GM19238 (cell line): Measurements from ENCODE around the gene MIP.
"Not testable (repeated sequence)": the region's sequence is repeated elsewhere in the genome, so short reads cannot be mapped to it uniquely, and the experiment has no call there.

Source experiments
- DNase-seq: peaks from one replicate; pipeline ENCODE4 v3.0.0; 2011; ENCODE audit warnings: low spot score; ENCODE audit not compliant: insufficient read length

Gene MIP

GRCh38 chr12:56468216-56469006, 14.0 kb upstream of the MIP start, which contains the start of gene SPRYD4:
TSS of gene SPRYD4 (plus strand) at chr12:56468578. CDS start at chr12:56468592, 14 bp downstream.
- peak; percentile 86 for DNase-seq

- DNase-seq = no peak
These were observed 8.1 kb upstream of the MIP start for GRCh38 chr12:56462565-56462964.

DNA sequence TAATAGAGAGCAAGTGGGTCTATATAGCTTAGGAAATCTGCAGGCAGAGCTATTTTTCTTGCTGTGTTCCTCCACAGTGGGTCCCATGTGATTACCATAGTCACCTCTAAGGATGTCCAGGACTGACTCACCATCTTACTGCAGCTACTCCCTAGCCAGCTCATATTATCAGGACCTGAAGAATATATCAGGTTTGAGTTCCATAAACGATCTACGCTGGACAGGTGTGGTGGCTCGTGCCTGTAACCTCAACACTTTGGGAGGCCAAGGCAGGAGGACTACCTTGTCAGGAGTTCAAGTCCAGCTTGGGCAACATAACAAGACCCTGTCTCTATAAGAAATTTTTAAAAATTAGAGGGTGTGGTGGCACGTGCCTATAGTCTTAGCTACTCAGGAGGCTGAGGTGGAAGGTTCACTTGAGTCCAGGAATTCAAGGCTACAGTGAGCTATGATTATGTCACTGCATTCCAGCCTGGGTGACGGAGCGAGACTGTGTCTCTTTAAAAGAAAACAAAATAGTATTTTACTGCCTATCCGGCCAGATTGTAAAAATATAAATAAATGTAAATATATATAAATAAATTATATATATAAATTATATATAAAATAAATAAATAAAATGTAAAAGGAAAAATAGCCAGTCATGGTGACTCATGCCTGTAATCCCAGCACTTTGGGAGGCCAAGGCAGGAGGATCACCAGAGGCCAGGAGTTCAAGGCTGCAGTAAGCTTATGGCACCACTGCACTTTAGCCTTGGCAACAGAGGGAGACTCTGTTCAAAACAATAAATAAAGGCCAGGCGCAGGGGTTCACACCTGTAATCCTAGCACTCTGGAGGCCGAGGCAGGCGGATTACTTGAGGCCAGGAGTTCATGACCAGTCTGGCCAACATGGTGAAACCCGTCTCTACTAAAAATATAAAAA, 7.0 kb upstream of the MIP start:
- no peak for DNase-seq

DNA sequence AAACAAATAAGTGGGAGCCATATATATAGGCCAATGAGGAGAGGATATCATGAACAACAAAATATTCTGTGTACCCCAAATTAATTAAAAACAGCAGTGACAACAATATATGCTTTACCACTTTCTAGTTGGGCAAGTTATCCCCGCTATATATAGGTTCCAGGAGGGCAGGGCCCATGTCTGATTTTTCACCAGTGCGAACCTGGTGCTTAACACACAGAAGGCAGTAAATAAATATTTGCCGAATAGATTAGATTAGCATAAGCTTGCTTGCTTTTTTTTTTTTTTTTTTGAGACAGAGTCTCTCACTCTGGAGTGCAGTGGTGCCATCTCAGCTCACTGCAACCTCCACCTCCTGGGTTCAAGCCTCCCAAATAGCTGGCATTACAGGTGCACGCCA, 3.4 kb upstream of the MIP start:
- no peak for DNase-seq

DNA sequence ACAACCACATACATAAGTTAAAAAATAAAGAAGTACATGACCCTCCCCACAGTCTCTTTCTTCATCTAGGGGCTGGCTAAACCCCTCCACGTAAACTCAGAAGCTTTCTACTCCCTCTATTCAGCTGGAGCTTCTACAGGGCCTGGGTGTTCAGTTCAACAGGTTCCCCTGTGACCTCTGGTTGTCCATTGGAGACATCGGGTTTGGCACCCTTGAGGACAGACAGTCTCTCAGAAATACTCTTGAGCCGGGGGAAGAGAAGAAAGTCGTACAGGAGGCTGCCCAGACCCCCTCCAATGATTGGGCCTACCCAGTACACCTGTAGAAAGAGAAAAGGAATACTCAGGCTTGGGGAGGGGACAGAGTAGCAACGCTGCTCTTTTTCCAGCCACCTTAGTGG, 3.3 kb downstream of the MIP start:
- no peak for DNase-seq

GRCh38 chr12:56450241-56450640, 4.2 kb downstream of the MIP start:
- DNase-seq = no peak

GRCh38 chr12:56449622-56449984, 4.9 kb downstream of the MIP start:
- DNase-seq = no peak

DNA sequence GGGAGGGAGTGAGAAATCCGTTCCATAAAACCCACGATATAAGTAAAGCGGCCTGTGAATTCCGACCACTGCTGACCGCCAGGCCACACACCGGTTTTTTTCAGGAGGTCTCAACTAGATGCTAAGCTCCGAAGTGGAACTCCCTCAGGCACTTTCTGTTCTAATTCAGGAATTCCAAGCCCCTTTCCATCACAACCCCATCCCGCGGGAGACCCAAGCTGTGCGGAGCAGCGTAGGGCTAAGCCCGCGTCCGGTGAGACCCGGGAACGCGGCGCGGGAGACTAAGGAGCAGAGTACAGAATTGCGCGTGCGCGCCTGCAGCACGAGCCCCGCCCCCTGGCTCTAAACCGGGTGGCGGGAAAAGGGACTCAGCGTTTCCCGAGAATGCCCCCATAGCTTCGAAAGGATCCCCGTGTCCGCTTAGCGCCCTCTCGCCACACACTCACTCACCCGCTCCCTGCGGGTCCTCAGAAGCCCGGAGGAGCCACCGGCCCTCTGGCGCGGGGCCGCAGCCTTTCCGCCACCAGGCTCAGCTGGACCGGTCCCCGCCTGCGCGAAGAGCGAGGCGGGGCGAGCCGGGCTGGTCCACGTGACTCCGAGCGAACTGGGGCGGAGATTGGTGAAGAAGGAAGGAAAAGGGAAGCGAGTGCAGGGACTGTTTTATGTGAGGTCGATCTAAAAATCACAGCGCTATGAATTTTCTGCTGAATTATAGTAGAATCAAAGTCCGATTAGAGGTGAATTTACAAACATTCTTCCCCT, 5.4 kb downstream of the MIP start, which contains the start of gene TIMELESS:
TSS of gene TIMELESS (minus strand) at position 567 of the 762 bp plus-strand sequence. CDS start 15,256 bp downstream, outside the sequence.
- DNase-seq = peak; percentile 96

GRCh38 chr12:56443208-56443607, 11.2 kb downstream of the MIP start:
- not testable (repeated sequence) for DNase-seq

GRCh38 chr12:56437430-56438176, 16.9 kb downstream of the MIP start:
- no peak for DNase-seq

DNA sequence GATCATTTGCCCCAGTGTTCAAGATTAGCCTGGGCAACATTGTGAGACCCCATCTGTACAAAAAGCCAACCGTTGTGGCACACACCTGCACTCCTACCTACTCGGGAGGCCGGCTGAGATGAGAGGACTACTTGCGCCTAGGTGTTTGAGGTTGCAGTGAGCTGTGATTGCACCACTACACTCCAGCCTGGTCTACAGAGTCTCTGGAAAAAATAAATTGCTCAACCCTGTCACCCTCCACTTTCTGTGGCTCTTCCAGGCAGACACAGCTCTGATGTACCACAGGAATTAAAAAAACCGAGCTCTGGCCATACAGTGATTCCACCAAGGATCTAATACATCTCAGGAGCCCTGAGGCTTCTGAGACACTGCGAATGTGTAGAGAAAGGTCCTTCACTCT, 19.6 kb downstream of the MIP start:
- DNase-seq = no peak

DNA sequence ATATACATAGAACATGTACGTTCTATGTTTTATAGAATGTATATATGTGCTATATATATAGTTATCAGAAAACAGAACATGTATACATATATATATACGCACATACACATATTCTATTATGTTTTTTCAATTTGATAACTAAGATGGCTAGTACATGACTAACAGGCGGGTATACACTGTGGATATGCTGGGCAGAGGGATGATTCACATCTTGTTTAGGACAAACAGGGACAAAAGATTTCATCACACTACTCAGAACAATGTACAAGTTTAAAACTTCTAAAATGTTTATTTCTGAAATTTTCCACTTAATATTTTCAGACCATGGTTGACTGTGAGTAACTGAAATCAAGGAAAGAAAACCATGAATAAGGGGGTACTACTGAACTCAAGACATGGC, 22.6 kb downstream of the MIP start:
- DNase-seq = no peak

DNA sequence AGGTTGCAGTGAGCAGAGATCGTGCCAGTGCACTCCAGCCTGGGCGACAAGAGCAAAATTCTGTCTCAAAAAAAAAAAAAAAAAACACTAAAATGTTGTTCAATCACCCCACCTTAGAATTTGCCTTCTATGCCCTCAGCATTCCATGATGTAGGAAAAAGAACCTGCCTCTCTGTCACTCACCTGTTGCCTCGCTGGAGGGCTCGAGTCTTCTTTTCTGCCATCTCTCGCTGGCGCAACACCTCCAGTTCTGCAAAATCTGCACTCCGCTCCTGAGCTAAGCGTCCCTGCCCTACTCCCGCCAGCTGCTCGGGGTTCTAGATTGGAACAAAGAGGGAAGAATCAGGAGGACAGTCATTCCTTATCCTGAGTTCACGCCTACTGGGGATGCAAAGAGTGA, 23.2 kb downstream of the MIP start:
- no peak for DNase-seq

GRCh38 chr12:56425940-56426438, 28.5 kb downstream of the MIP start:
- DNase-seq = no peak

- no peak for DNase-seq
These were observed 29.3 kb downstream of the MIP start for GRCh38 chr12:56425193-56425592.

DNA sequence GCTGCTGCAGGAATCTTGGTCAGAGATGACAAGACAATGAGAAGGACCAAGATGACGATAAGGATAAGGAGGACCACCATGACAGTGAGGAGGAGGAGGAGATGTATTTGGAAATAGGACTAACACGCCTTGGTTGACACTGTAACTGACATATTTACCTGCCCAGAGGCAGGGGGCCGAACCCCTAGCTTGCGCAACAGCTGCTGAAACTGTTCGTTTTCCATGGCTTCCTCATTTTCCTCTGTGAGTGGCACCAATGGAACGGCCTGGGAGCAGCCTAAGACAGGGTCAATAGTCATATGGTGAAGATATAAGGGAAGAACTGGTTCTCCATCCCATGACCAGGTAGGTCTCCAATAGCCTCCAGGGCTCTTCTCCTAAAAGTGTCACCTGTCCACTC, 34.0 kb downstream of the MIP start:
- no peak for DNase-seq

DNA sequence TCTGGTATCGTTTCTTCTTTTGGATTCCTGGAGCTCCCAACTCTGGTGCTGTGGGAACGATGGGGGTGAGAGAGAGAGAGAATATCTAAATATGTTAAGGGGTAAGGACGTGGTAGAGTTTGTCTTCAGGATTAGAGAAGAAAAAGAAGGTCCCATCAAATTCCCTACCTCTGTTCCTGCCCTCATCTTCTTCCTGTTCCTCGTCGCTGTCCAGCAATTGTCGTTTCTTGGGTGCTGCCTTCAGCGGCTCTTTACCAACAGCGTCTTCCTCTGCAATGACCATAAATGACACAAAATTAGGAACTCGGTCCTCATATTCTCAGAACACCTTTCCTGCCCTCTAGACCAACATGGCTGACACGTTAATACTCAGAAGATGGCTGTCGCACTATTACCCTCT, 36.7 kb downstream of the MIP start:
- DNase-seq = no peak

DNA sequence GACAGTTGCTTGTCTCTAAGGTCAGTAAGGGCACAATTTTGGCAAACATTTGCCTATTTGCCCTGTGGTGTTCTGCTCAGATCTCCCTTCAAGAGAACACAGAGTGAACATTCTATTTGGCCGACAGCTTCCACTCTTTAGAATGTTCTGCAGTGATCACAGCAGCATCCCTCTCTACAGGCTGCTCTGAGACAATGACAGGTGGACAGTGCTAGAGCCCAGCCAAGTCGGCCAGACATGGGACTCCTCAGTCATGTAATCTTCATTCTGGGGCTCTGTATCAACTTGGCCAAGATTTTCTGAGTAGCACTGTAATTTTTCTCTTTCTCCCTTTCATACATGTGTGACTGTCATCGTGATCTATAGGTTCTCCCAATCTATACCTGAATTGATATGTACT, 40.1 kb downstream of the MIP start:
- DNase-seq = no peak

DNA sequence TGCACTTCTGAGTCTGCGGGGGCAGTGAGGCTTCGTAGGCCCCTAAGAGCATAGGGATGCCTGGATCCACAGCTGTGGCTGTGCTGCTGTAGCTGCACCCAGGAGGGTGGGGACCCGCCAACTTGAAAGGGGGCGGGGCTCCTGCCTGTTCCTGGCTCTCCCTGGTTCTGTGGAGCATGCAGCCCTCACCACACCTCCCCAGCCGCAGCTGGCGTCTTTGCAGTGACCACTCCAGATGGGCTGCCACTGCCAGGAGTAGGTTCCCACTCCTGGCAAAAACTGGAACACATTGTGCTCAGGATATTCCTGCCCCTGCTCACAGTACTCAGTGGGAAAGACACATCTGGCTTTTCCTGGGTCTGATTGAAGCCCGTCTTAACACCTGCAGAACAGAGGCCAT, 41.1 kb downstream of the MIP start:
- no peak for DNase-seq

- no peak for DNase-seq
These were observed 42.4 kb downstream of the MIP start for GRCh38 chr12:56411781-56412639.
